Endothelial cell of umbilical vein (primary cell): ENCODE data around the gene TMEM120B. TPM values are rescaled to one million over a fixed set of nuclear protein-coding genes. Genes with fewer than 3 reads are reported as not detected.

Experiments
- BruUV-seq: library from RNA; stranded (reverse); fragments of 400-500 nt; replicated peaks from 2 replicates; lab custom pipeline; 2021; lab: Mats Ljungman, UMichigan
- CTCF ChIA-PET: fragments of 300-600, 350-600 bp; sonication (Branson Sonifier 250); formaldehyde crosslinking; loops from one replicate; lab custom pipeline; 2021; ENCODE audit warnings: antibody characterized with exemption, inconsistent platforms; lab: Charles Lee
- POLR2A ChIA-PET: fragments of 300-600, 350-600 bp; sonication (Branson Sonifier 250); formaldehyde crosslinking; loops from one replicate; lab custom pipeline; 2021; ENCODE audit warnings: antibody characterized with exemption, inconsistent platforms; lab: Charles Lee
- DNase-seq: peaks from one replicate; pipeline ENCODE4 v3.0.0-alpha.2; 2011; ENCODE audit warnings: low read depth, low spot score
- FAIRE-seq: peaks from 2 replicates; lab custom pipeline; 2011; peaks lifted over from hg19 to GRCh38; lab: Jason Lieb, UNC
- H2AFZ ChIP-seq: 2 replicates; pipeline ENCODE4 v1.6.0; 2012; ENCODE audit warnings: low read depth, low read length, control low read depth, inconsistent platforms
- H3K27ac ChIP-seq: 2 replicates; pipeline ENCODE4 v1.5.1; 2011; ENCODE audit warnings: low read depth, mild to moderate bottlenecking, control low read depth, low read length, moderate library complexity; ENCODE audit not compliant: insufficient read depth
- H3K27me3 ChIP-seq, 2 experiments: 2 replicates each; pipeline versions ENCODE4 v1.6.0 to v1.6.1; 2011; ENCODE audit warnings: low read length in 2 of 2, mixed read lengths in 1 of 2; ENCODE audit not compliant: control insufficient read depth in 2 of 2, insufficient read depth in 2 of 2
- H3K36me3 ChIP-seq, 2 experiments: 2 replicates in 1 of 2; 3 replicates in 1 of 2; pipeline ENCODE4 v1.5.1; 2011; ENCODE audit warnings: low read length in 2 of 2, mild to moderate bottlenecking in 1 of 2, moderate library complexity in 1 of 2; ENCODE audit not compliant: control insufficient read depth in 2 of 2, insufficient read depth in 2 of 2; ENCODE audit errors: extremely low read depth in 1 of 2
- H3K4me1 ChIP-seq: 3 replicates; pipeline ENCODE4 v1.5.1; 2011; ENCODE audit warnings: mild to moderate bottlenecking, low read length; ENCODE audit not compliant: control insufficient read depth, insufficient read depth; ENCODE audit errors: extremely low read depth
- H3K4me2 ChIP-seq: 2 replicates; pipeline ENCODE4 v1.6.1; 2011; ENCODE audit warnings: low read length, control low read depth, mixed read lengths; ENCODE audit not compliant: insufficient read depth
- H3K4me3 ChIP-seq, 3 experiments: fragments of 200-600 bp in 1 of 3; sonication (generic), shearing (Covaris generic) in 1 of 3; replicated peaks in 1 of 3; 2 replicates each; pipeline ENCODE4 v1.5.1; 2011 to 2016; ENCODE audit warnings: control low read depth in 3 of 3, low read length in 3 of 3, mild to moderate bottlenecking in 2 of 3, inconsistent platforms in 1 of 3, low read depth in 1 of 3, moderate library complexity in 1 of 3; ENCODE audit not compliant: insufficient read depth in 1 of 3
- H3K79me2 ChIP-seq: 2 replicates; pipeline ENCODE4 v1.6.0; 2012; ENCODE audit warnings: low read length, inconsistent platforms; ENCODE audit not compliant: control insufficient read depth, insufficient read depth
- H3K9ac ChIP-seq: replicated peaks from 2 replicates; pipeline ENCODE3; 2011; ENCODE audit warnings: low read length, control low read depth; ENCODE audit not compliant: insufficient read depth; ENCODE audit errors: extremely low read depth
- H3K9me1 ChIP-seq: replicated peaks from 3 replicates; pipeline ENCODE4 v1.6.0; 2011; ENCODE audit warnings: mild to moderate bottlenecking, low read length; ENCODE audit not compliant: control insufficient read depth, insufficient read depth; ENCODE audit errors: extremely low read depth
- H3K9me3 ChIP-seq: replicated peaks from 2 replicates; pipeline ENCODE4 v1.5.1; 2012; ENCODE audit warnings: low read length, inconsistent platforms; ENCODE audit not compliant: control insufficient read depth, insufficient read depth
- H4K20me1 ChIP-seq: replicated peaks from 2 replicates; pipeline ENCODE3; 2011; ENCODE audit warnings: mild to moderate bottlenecking, low read length; ENCODE audit not compliant: control insufficient read depth, insufficient read depth; ENCODE audit errors: extremely low read depth
- FOS ChIP-seq: IDR thresholded peaks from 2 replicates; pipeline ENCODE4 v1.6.1; 2011; ENCODE audit warnings: mild to moderate bottlenecking, low read length, moderate library complexity, borderline replicate concordance; ENCODE audit not compliant: insufficient read depth
- JUN ChIP-seq: IDR thresholded peaks from 2 replicates; pipeline ENCODE4 v1.6.1; 2011; ENCODE audit warnings: borderline replicate concordance, low read depth; ENCODE audit not compliant: insufficient read length, insufficient read depth
- MAX ChIP-seq: IDR thresholded peaks from 2 replicates; pipeline ENCODE4 v1.6.1; 2011; ENCODE audit not compliant: insufficient read depth, insufficient read length
- POLR2A ChIP-seq: IDR thresholded peaks from 2 replicates; pipeline ENCODE4 v1.6.1; 2012; ENCODE audit warnings: low read depth, mild to moderate bottlenecking, control low read depth, low read length
- POLR2AphosphoS5 ChIP-seq: IDR thresholded peaks from 2 replicates; pipeline ENCODE4 v1.6.1; 2012; ENCODE audit warnings: low read depth, mild to moderate bottlenecking, control low read depth, low read length, moderate library complexity; ENCODE audit not compliant: insufficient read depth
- dilution Hi-C: fragments of 300-500 bp; cut with MboI; formaldehyde crosslinking; loops from one replicate; pipeline ENCODE4 v1.15.0; 2019; ENCODE audit warnings: low sequenced_read_pairs; ENCODE audit not compliant: extremely low pct_ligation_motif_present
- intact Hi-C: fragments of 100-400 bp; cut with micrococcal nuclease; formaldehyde crosslinking; loops from one replicate; pipeline ENCODE4 v1.10.0; 2022
- polyA plus RNA-seq, 4 experiments: library from polyadenylated mRNA; depleted of rRNA in 3 of 4; stranded (reverse) in 3 of 4; unstranded in 1 of 4; fragments of >200 nt; gene quantifications; 2 replicates each; pipeline versions ENCODE4 v1.2.1 to v1.2.3, GENCODE V29; 2011 to 2012; ENCODE audit warnings: missing spikeins in 1 of 4
- total RNA-seq: library from RNA; stranded (reverse); gene quantifications from 2 replicates; pipeline ENCODE4 v1.2.3, GENCODE V29; 2021

TMEM120B gene
- total and polyA plus RNA-seq, 2 donors (not counting 3 experiments of a cell fraction or from before 2014, with no cell fraction given), result 10.4 to 12.8 TPM

GRCh38 chr12:121784460-121784859 lies 71.9 kb downstream of the TMEM120B start:
- H4K20me1 ChIP-seq, result no peaks in the 10 kb centered on the region
- no peak overlapping the region for H3K4me3 ChIP-seq
- H3K9me1 ChIP-seq, result no peaks in the 10 kb centered on the region
- DNase-seq, result peak; percentile 69
- H3K36me3 ChIP-seq, result no peaks in the 10 kb centered on the region
- H3K27me3 ChIP-seq, result no peaks in the 10 kb centered on the region
- peak; percentile 91 for FAIRE-seq
- intact Hi-C loops, result no loop called here
- H3K4me1 ChIP-seq, result peaks cover 13% of the 10 kb centered on the region
- dilution Hi-C loops, result no loop called here
- POLR2A ChIA-PET, result interaction anchor here (0.6 to 0.7 kb wide), 4 partner anchors 19 to 1098 kb away, joined by 3 to 5 read pairs (median 4); partner anchors contain the start of gene MLEC
- no peak overlapping the region for H2AFZ ChIP-seq
- CTCF ChIA-PET, result interaction anchor here (0.8 to 10.2 kb wide), 8 partner anchors 8 to 158 kb away, joined by 3 to 173 read pairs (median 4); partner anchors contain the start of genes ORAI1 and RHOF
- no peaks in the 10 kb centered on the region for H3K9me3 ChIP-seq
- no peak overlapping the region for H3K4me2 ChIP-seq
- no peaks in the 10 kb centered on the region for H3K79me2 ChIP-seq
- BruUV-seq, result no TSS peak
- peak; percentile 70 for TF ChIP-seq FOS
- TF ChIP-seq MAX, result no peak
- H3K9ac ChIP-seq, result no peak overlapping the region
- peak overlapping the region; percentile 18 for H3K27ac ChIP-seq

- Histone ChIP-seq H3K27me3 (no peaks in the 10 kb centered on the region), H3K36me3 (no peaks in the 10 kb centered on the region), H3K4me2 (no peak overlapping the region), H3K79me2 (no peaks in the 10 kb centered on the region), H4K20me1 (no peaks in the 10 kb centered on the region), H3K9ac (no peak overlapping the region), H3K4me3 (no peak overlapping the region), H3K9me3 (no peaks in the 10 kb centered on the region), H3K4me1 (peaks cover 25% of the 10 kb centered on the region), H3K27ac (no peak overlapping the region), H2AFZ (no peak overlapping the region), H3K9me1 (no peaks in the 10 kb centered on the region)
- no TSS peak for BruUV-seq
- no peak for TF ChIP-seq POLR2A
- no peak for TF ChIP-seq JUN
- TF ChIP-seq FOS, result peak; percentile 41
- peak; percentile 35 for TF ChIP-seq POLR2AphosphoS5
- peak; percentile 42 for DNase-seq
- CTCF ChIA-PET, result interaction anchor here (0.6 to 1.7 kb wide), 2 partner anchors 10 to 13 kb away, joined by 3 to 6 read pairs; no protein-coding TSS in a partner anchor
- dilution Hi-C loops (no loop called here), intact Hi-C loops (no loop called here)
- FAIRE-seq, result no peak
- POLR2A ChIA-PET, result no interaction called here
These were observed 73.9 kb downstream of the TMEM120B start for GRCh38 chr12:121786440-121786825.
